NCI-H128 (cell line): Measurements from ENCODE around the gene DYNLL2.
"Not testable (repeated sequence)": the region's sequence is repeated elsewhere in the genome, so short reads cannot be mapped to it uniquely, and the experiment has no call there.

Experiments used
- DNase-seq: peaks from one replicate; lab custom pipeline; 2025; ENCODE audit not compliant: unreplicated experiment; lab: John Stamatoyannopoulos, UW

Gene DYNLL2

GRCh38 chr17:58100506-58100905 is 17.3 kb downstream of the DYNLL2 start:
- no peak for DNase-seq

- not testable (repeated sequence) for DNase-seq
These were observed 18.7 kb downstream of the DYNLL2 start for GRCh38 chr17:58101898-58102297.

- no peak for DNase-seq
These were observed 21.9 kb downstream of the DYNLL2 start for GRCh38 chr17:58105093-58105492.

- DNase-seq, result no peak
These were observed 24.1 kb downstream of the DYNLL2 start for GRCh38 chr17:58107306-58107705.

- DNase-seq, result no peak
These were observed 26.0 kb downstream of the DYNLL2 start for GRCh38 chr17:58109197-58109596.

- no peak for DNase-seq
These were observed 26.8 kb downstream of the DYNLL2 start for GRCh38 chr17:58110012-58110411.

- DNase-seq, result no peak
These were observed 28.5 kb downstream of the DYNLL2 start for GRCh38 chr17:58111676-58112075.

- DNase-seq, result peak; percentile 58
These were observed 29.9 kb downstream of the DYNLL2 start for GRCh38 chr17:58112970-58113631.

- no peak for DNase-seq
These were observed 30.7 kb downstream of the DYNLL2 start for GRCh38 chr17:58113947-58114346.

GRCh38 chr17:58117382-58117781 is 34.2 kb downstream of the DYNLL2 start:
- no peak for DNase-seq

GRCh38 chr17:58119491-58119890 is 36.3 kb downstream of the DYNLL2 start:
- no peak for DNase-seq

GRCh38 chr17:58120195-58120822 is 37.1 kb downstream of the DYNLL2 start:
- no peak for DNase-seq

GRCh38 chr17:58121925-58122324 is 38.7 kb downstream of the DYNLL2 start:
- DNase-seq, result no peak

- no peak for DNase-seq
These were observed 44.6 kb downstream of the DYNLL2 start for GRCh38 chr17:58127846-58128245.

- not testable (repeated sequence) for DNase-seq
These were observed 49.5 kb downstream of the DYNLL2 start for GRCh38 chr17:58132697-58133096.

- no peak for DNase-seq
These were observed 53.6 kb downstream of the DYNLL2 start for GRCh38 chr17:58136669-58137279.

- no peak for DNase-seq
These were observed 58.3 kb downstream of the DYNLL2 start for GRCh38 chr17:58141505-58141904.

- DNase-seq, result not testable (repeated sequence)
These were observed 60.1 kb downstream of the DYNLL2 start for GRCh38 chr17:58143335-58143734.

- no peak for DNase-seq
These were observed 61.6 kb downstream of the DYNLL2 start for GRCh38 chr17:58144801-58145200.
